ENCODE measurements around the gene PRIMPOL.
"Not testable (repeated sequence)": the region's sequence is repeated elsewhere in the genome, so short reads cannot be mapped to it uniquely, and the experiment has no call there.

PRIMPOL gene

DNA sequence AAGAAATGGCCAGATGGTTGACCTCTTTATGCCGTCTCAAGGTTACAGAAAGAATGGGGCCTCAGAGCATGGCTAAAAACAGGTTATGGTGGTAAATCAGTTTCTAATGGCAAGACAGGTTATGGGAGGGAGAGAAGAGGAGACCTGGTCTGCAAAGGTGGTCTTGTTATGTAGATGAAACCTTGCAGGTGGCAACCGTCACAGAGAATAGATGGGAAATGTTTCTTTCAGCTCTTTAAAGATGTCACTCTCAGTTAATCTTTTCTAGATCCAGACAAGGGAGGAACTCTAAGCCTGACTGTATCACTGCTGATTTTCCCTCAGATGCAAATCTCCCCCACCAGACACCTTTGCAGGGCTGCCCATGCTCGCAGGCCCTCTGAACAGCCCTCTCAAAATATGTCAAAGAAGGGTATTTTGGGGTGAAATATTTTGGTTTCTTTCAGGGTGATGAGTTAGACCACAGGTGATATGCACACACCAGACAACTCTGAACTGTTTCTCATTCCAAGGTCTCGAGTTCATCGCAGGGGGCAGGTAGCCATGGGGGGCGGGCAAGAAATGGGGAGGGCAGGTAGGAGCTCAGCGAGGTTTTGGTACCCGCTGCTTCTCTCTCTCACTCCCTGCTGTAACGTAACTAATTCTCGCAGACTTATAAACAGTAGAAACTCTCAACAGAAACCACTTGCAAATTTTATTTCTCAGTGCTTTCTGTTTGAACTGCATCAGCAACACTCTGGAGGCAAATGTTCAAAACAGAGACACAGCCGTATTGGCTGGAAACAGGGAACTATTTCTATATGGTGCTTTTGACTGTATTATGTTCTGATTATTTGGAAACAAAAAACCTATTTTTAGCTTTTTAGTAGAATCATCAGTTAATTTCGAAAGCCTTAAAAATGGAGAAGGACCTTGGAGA, 32.6 kb upstream of the PRIMPOL start:
- Histone ChIP-seq H3K27me3 (ENCODE audit: insufficient read depth, insufficient read length) (no peaks in the 10 kb centered on the region), H3K9ac (ENCODE audit: insufficient read length, low read depth) (no peak overlapping the region), H3K36me3 (ENCODE audit: insufficient read depth, insufficient read length, low read length) (no peaks in the 10 kb centered on the region), H3K4me1 (ENCODE audit: insufficient read depth, insufficient read length) (no peaks in the 10 kb centered on the region), H3K9me3 (ENCODE audit: insufficient read depth, low read length) (peaks cover 40% of the 10 kb centered on the region; the same call in 1 of the 2 replicates), H3K4me3 (ENCODE audit: insufficient read length, low read depth) (no peak overlapping the region)
- peak; percentile 15 for DNase-seq (ENCODE audit: low read depth, low spot score)
- TF ChIP-seq ZNF274 (IDR thresholded peaks at IDR 0.05; ENCODE audit: low read depth, low read length) (no peak), SUZ12 (IDR thresholded peaks at IDR 0.05; ENCODE audit: extremely low read depth, insufficient read depth, insufficient read length) (no peak), YY1 (IDR thresholded peaks at IDR 0.05; ENCODE audit: insufficient read depth, insufficient read length) (no peak)

DNA sequence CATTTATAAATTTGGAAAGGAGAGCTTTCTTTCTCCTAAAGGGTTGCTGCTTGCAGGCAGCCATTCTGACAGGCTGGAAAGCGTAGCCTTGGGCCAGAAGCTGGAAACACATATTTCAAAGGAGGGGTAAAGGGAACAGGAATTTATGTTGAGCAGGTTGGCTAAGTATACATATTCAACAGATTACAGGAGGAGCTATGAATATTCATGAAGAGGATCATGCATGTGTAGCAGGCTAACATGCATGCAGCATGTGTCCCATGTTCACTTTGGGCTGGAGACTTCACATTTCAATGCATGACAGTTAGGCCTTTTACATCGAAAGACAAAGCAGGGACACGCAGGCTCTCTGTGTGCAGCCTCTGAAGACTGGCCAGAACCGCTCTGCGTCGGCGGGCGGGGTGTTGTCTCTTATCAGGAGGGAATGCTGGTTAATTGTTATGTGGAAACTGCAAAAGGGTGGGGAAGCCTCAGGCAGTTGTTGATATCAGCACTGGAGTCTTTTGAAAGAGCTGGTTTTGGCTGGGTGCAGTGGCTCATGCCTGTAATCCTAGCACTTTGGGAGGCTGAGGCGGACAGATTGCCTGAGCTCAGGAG, 31.8 kb upstream of the PRIMPOL start:
- Histone ChIP-seq H3K4me1 (ENCODE audit: insufficient read depth, insufficient read length) (no peaks in the 10 kb centered on the region), H3K27me3 (ENCODE audit: insufficient read depth, insufficient read length) (no peaks in the 10 kb centered on the region), H3K9me3 (ENCODE audit: insufficient read depth, low read length) (peaks cover 40% of the 10 kb centered on the region; the same call in 1 of the 2 replicates), H3K36me3 (ENCODE audit: insufficient read depth, insufficient read length, low read length) (no peaks in the 10 kb centered on the region), H3K9ac (ENCODE audit: insufficient read length, low read depth) (no peak overlapping the region), H3K4me3 (ENCODE audit: insufficient read length, low read depth) (no peak overlapping the region)
- peak; percentile 48 for DNase-seq (ENCODE audit: low read depth, low spot score)
- no peak for TF ChIP-seq ZNF274 (IDR thresholded peaks at IDR 0.05; ENCODE audit: low read depth, low read length)
- TF ChIP-seq YY1 (IDR thresholded peaks at IDR 0.05; ENCODE audit: insufficient read depth, insufficient read length) = no peak
- no peak for TF ChIP-seq SUZ12 (IDR thresholded peaks at IDR 0.05; ENCODE audit: extremely low read depth, insufficient read depth, insufficient read length)

DNA sequence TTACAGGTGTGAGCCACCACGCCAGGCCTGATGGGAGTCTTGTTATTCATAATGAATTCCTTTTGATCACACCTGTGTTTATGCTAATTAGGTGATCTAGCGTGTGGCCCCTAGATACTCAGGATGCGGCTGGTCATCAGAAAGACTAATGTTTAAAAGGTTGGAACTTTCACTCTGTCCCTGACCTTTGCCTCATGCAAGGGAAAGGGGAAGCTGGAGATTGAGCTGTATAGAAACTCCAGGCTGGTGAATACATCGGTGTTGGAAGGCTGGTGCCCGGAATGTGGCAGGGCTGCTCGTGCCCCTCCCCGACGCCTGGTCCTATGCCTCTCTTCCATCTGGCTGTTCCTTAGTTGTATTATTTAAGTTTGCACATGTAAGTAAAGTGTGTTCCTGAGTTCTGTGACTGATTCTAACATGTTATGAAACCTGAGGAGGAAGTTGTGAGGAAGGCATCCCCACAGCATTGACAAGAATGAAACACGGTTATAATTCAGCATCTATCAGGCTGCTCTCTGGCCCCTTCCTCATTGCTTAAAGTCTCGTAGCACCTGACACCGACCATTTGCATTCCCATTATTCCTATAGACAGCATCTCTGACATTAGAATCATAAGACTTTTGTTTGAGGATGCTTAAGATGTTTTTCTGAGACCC, 29.2 kb upstream of the PRIMPOL start:
- TF ChIP-seq ZNF274 (IDR thresholded peaks at IDR 0.05; ENCODE audit: low read depth, low read length) = no peak
- no peak for TF ChIP-seq SUZ12 (IDR thresholded peaks at IDR 0.05; ENCODE audit: extremely low read depth, insufficient read depth, insufficient read length)
- no peak for TF ChIP-seq YY1 (IDR thresholded peaks at IDR 0.05; ENCODE audit: insufficient read depth, insufficient read length)
- Histone ChIP-seq H3K27me3 (ENCODE audit: insufficient read depth, insufficient read length) (no peaks in the 10 kb centered on the region), H3K9ac (ENCODE audit: insufficient read length, low read depth) (no peak overlapping the region)

DNA sequence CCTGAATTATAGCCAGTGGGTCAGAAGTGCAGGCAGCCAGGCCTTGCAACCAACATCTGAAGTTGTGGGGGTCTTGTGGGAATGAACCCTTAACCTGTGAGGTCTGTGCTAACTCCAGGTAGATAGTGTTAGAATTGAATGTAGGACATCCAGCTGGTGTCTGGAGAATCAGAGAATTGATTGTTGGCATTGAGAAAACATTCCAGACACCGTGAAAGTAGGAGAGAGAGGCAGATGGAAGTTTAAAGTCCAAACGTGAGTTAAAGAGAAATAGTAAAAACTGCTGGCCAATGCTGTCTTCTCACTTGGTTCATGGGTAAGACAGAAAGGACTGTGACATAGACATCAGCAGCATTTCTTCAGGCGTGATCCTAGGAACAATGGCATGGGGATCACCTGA, 28.0 kb upstream of the PRIMPOL start:
- H3K9ac ChIP-seq (ENCODE audit: insufficient read length, low read depth) = no peak overlapping the region
- H3K9me3 ChIP-seq (ENCODE audit: insufficient read depth, low read length) = peaks cover 22% of the 10 kb centered on the region; the same call in 1 of the 2 replicates
- H3K27me3 ChIP-seq (ENCODE audit: insufficient read depth, insufficient read length) = no peaks in the 10 kb centered on the region
- H3K36me3 ChIP-seq (ENCODE audit: insufficient read depth, insufficient read length, low read length) = no peaks in the 10 kb centered on the region
- no peaks in the 10 kb centered on the region for H3K4me1 ChIP-seq (ENCODE audit: insufficient read depth, insufficient read length)
- no peak for DNase-seq (ENCODE audit: low read depth, low spot score)
- H3K4me3 ChIP-seq (ENCODE audit: insufficient read length, low read depth) = no peak overlapping the region
- TF ChIP-seq ZNF274 (IDR thresholded peaks at IDR 0.05; ENCODE audit: low read depth, low read length) (no peak), SUZ12 (IDR thresholded peaks at IDR 0.05; ENCODE audit: extremely low read depth, insufficient read depth, insufficient read length) (no peak), YY1 (IDR thresholded peaks at IDR 0.05; ENCODE audit: insufficient read depth, insufficient read length) (no peak)

More for the DNA sequence above, 29.2 kb upstream of the PRIMPOL start:
- no peak for DNase-seq (ENCODE audit: low read depth, low spot score)
- Histone ChIP-seq H3K4me1 (ENCODE audit: insufficient read depth, insufficient read length) (no peaks in the 10 kb centered on the region), H3K36me3 (ENCODE audit: insufficient read depth, insufficient read length, low read length) (no peaks in the 10 kb centered on the region), H3K4me3 (ENCODE audit: insufficient read length, low read depth) (no peak overlapping the region), H3K9me3 (ENCODE audit: insufficient read depth, low read length) (peaks cover 27% of the 10 kb centered on the region; the same call in 1 of the 2 replicates)

DNA sequence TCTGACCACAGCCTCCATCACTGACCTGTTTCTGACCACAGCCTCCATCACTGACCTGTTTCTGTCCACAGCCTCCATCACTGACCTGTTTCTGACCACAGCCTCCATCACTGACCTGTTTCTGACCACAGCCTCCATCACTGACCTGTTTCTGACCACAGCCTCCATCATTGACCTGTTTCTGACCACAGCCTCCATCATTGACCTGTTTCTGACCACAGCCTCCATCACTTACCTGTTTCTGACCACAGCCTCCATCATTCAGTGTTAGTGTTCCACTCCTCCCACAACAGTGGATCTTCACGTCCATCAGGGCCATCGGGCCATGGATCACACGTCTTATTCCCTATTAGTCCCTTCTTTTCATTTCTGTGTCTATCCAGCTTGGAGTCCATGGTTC, 25.0 kb upstream of the PRIMPOL start:
- H3K27me3 ChIP-seq (ENCODE audit: insufficient read depth, insufficient read length); H3K4me1 ChIP-seq (ENCODE audit: insufficient read depth, insufficient read length); DNase-seq (ENCODE audit: low read depth, low spot score); H3K9me3 ChIP-seq (ENCODE audit: insufficient read depth, low read length); H3K4me3 ChIP-seq (ENCODE audit: insufficient read length, low read depth); H3K9ac ChIP-seq (ENCODE audit: insufficient read length, low read depth): not testable (repeated sequence)
- peaks cover 18% of the 10 kb centered on the region for H3K36me3 ChIP-seq (ENCODE audit: insufficient read depth, insufficient read length, low read length)

DNA sequence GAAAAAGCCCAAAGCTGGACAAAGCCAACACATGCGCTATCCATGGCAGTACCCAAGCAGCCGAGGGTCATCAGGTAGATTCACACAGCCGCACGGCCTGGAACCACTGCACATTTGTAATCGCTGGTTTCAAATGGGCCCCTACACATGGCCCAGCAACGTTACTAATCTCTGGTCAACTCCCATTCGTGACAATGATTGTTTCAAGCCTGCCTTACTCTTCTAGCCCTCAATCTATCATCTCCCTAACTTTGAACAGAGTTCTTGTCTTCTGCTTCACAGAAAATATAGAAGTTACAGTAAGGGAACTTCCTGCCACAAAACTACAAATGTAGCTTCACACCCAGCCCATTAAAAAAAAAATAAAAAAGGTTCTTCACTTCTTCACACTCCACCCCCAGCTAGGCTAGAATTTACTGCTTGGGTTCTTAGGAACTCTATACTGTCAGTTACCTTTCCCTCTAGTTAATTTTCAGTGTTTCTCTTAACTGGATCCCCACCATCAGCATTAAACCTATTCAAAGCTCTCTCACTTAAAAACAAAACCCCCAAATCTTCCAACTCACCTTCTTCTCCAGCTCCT, 24.5 kb upstream of the PRIMPOL start:
- Histone ChIP-seq H3K9me3 (ENCODE audit: insufficient read depth, low read length) (peaks cover 8% of the 10 kb centered on the region; the same call in 1 of the 2 replicates), H3K27me3 (ENCODE audit: insufficient read depth, insufficient read length) (no peaks in the 10 kb centered on the region), H3K36me3 (ENCODE audit: insufficient read depth, insufficient read length, low read length) (peaks cover 24% of the 10 kb centered on the region), H3K4me3 (ENCODE audit: insufficient read length, low read depth) (no peak overlapping the region), H3K4me1 (ENCODE audit: insufficient read depth, insufficient read length) (no peaks in the 10 kb centered on the region), H3K9ac (ENCODE audit: insufficient read length, low read depth) (no peak overlapping the region)
- DNase-seq (ENCODE audit: low read depth, low spot score) = no peak
- TF ChIP-seq ZNF274 (IDR thresholded peaks at IDR 0.05; ENCODE audit: low read depth, low read length) (no peak), SUZ12 (IDR thresholded peaks at IDR 0.05; ENCODE audit: extremely low read depth, insufficient read depth, insufficient read length) (no peak), YY1 (IDR thresholded peaks at IDR 0.05; ENCODE audit: insufficient read depth, insufficient read length) (no peak)

DNA sequence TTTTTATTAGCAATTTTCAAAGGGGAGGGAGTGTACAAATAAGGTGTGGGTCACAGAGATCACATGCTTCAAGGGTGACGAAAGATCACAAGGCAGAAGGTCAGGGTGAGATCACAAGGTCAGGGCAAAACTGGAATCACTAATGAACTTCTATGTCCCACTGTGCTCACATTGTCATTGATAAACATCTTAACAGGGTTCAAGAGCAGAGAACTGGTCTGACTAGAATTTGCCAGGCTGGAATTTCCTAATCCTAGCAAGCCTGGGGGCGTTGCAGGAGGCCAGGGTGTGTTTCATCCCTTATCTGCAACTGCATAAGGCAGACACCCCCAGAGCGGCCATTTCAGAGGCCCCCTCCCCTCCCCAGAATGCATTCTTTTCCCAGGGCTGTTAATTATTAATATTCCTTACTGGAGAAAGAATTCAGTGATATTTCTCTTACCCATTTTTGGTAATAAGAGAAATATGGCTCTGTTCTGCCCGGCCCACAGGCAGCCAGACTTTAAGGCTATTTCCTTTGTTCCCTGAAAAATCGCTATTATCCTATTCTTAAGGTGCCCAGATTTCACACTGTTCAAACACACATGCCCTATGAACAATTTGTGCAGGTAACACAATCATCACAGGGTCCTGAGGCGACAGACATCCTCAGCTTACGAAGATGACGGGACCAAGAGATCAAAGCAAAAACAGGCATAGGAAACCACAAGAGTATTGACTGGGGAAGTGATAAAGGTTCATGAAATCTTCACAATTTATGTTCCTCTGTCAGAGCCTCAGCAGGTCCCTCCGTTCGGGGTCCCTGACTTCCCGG, 23.5 kb upstream of the PRIMPOL start:
- not testable (repeated sequence) for H3K27me3 ChIP-seq (ENCODE audit: insufficient read depth, insufficient read length); DNase-seq (ENCODE audit: low read depth, low spot score); H3K9ac ChIP-seq (ENCODE audit: insufficient read length, low read depth); H3K9me3 ChIP-seq (ENCODE audit: insufficient read depth, low read length); H3K4me1 ChIP-seq (ENCODE audit: insufficient read depth, insufficient read length); H3K4me3 ChIP-seq (ENCODE audit: insufficient read length, low read depth)
- peaks cover 33% of the 10 kb centered on the region for H3K36me3 ChIP-seq (ENCODE audit: insufficient read depth, insufficient read length, low read length)

All from NT2/D1 (cell line).